ENCODE results near the gene RAB35.
"Not testable (repeated sequence)": the region's sequence is repeated elsewhere in the genome, so short reads cannot be mapped to it uniquely, and the experiment has no call there.

Gene RAB35

GRCh38 chr12:120054293-120054692, 62.3 kb downstream of the RAB35 start:
- no peak for DNase-seq

- no peak for DNase-seq
Observed at GRCh38 chr12:120051535-120051934, 65.0 kb downstream of the RAB35 start.

DNA sequence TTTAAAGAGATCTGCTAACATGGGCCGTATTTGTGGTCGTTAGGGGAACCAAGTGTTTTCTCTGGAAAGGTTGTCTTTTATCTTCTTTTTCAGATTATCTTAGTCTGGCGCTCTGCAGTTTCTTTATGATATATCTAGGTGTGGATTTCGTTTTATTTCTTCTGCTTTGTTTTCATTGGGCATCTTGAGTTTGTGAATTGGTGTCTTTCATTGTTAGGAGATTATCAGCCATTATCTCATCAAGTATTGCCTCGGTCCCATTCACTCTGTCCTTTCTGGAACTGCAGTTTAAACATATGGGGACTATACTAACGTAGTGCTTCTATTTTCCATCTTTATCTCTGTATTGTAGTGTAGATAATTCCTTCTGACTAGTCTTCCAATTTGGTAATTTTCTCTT, 67.1 kb downstream of the RAB35 start:
- DNase-seq = no peak

- no peak for DNase-seq
Observed at GRCh38 chr12:120048263-120048662, 68.3 kb downstream of the RAB35 start.

GRCh38 chr12:120047072-120047471, 69.5 kb downstream of the RAB35 start:
- no peak for DNase-seq

DNA sequence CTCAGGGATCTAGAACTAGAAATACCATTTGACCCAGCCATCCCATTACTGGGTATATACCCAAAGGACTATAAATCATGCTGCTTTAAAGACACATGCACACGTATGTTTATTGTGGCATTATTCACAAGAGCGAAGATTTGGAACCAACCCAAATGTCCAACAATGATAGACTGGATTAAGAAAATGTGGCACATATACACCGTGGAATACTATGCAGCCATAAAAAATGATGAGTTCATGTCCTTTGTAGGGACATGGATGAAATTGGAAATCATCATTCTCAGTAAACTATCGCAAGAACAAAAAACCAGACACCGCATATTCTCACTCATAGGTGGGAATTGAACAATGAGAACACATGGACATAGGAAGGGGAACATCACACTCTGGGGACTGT, 71.2 kb downstream of the RAB35 start:
- not testable (repeated sequence) for DNase-seq
